Omental fat pad (tissue), 4 donors: ENCODE measurements around the gene IFFO2. TPM values are rescaled to one million over a fixed set of nuclear protein-coding genes. Genes with fewer than 3 reads are reported as not detected.

ENCODE experiments used
- ATAC-seq: fragments of 150-250 bp; one replicate; pipeline ENCODE4 v1.9.1; 2016; ENCODE audit warnings: mild to moderate bottlenecking, moderate library complexity; ENCODE audit not compliant: low FRiP score
- DNase-seq: peaks from one replicate; pipeline ENCODE4 v3.0.0-alpha.2; 2019; ENCODE audit warnings: low spot score
- CTCF ChIP-seq, 3 donors: fragments of 450-650 bp; IDR thresholded peaks; one replicate each; pipeline ENCODE4 v1.5.1; 2016 to 2017; ENCODE audit warnings: antibody characterized with exemption in 3 of 3, mild to moderate bottlenecking in 3 of 3, moderate library complexity in 2 of 3
- total RNA-seq, 4 donors: library from RNA; depleted of rRNA; stranded (reverse); fragments of >200 nt; gene quantifications; one replicate each; pipeline ENCODE4 v1.1.0, GENCODE V29; 2016

The IFFO2 gene
- total RNA-seq, 4 donors from 2014 or later: 2.3 to 12.9 (median 7.7) TPM

GRCh38 chr1:18963968-18964367, 7.5 kb upstream of the IFFO2 start:
- DNase-seq (no peak), ATAC-seq (no peak)
- no peak for TF ChIP-seq CTCF (IDR thresholded peaks at IDR 0.05)

- DNase-seq: no peak
- ATAC-seq: no peak
- TF ChIP-seq CTCF (IDR thresholded peaks at IDR 0.05): no peak
Measured at GRCh38 chr1:18962855-18963737, 6.6 kb upstream of the IFFO2 start.

- no peak for ATAC-seq
- TF ChIP-seq CTCF (IDR thresholded peaks at IDR 0.05): no peak
- no peak for DNase-seq
Measured at GRCh38 chr1:18962121-18962721, 5.7 kb upstream of the IFFO2 start.

- no peak for TF ChIP-seq CTCF (IDR thresholded peaks at IDR 0.05)
- DNase-seq: no peak
- no peak for ATAC-seq
Measured at GRCh38 chr1:18960821-18961220, 4.3 kb upstream of the IFFO2 start.

GRCh38 chr1:18960409-18960808, 3.9 kb upstream of the IFFO2 start:
- ATAC-seq (no peak), DNase-seq (no peak)
- no peak for TF ChIP-seq CTCF (IDR thresholded peaks at IDR 0.05)

- no peak for TF ChIP-seq CTCF (IDR thresholded peaks at IDR 0.05)
- ATAC-seq: no peak
- DNase-seq: no peak
Measured at GRCh38 chr1:18959591-18959990, 3.1 kb upstream of the IFFO2 start.
